A673 (cell line): ENCODE data around the gene BLOC1S3.

Experiments used
- CTCF ChIP-seq: fragments of 300-800, 200-600 bp; sonication (generic); conservative IDR thresholded peaks from 2 replicates; pipeline ENCODE4 v1.5.1; 2017; ENCODE audit warnings: low read depth, mild to moderate bottlenecking, antibody characterized with exemption, low read length, moderate library complexity, mixed read lengths
- EZH2 ChIP-seq: fragments of 200-600 bp; sonication (generic); IDR thresholded peaks from 2 replicates; pipeline ENCODE4 v1.6.1; 2017; ENCODE audit warnings: borderline replicate concordance, low read depth, mild to moderate bottlenecking, mixed read lengths, antibody characterized with exemption, low read length; ENCODE audit not compliant: poor library complexity, severe bottlenecking

- TF ChIP-seq CTCF (no peak), EZH2 (no peak)
These were observed 17.5 kb upstream of the BLOC1S3 start, which contains the start of gene NKPD1 for GRCh38 chr19:45160870-45161737.
